GM08714 (cell line): Measurements from ENCODE around the gene NFKBIA.
"Not testable (repeated sequence)": the region's sequence is repeated elsewhere in the genome, so short reads cannot be mapped to it uniquely, and the experiment has no call there.

ENCODE experiments used
- H3K4me3 ChIP-seq: fragments of 200-500 bp; sonication (Bioruptor generic); 2 replicates; pipeline ENCODE4 v1.5.1; 2014; ENCODE audit warnings: mild to moderate bottlenecking, low read length, inconsistent platforms
- ZNF274 ChIP-seq: IDR thresholded peaks from 2 replicates; pipeline ENCODE4 v1.6.1; 2012; ENCODE audit warnings: mild to moderate bottlenecking, low read depth, low read length

NFKBIA gene

DNA sequence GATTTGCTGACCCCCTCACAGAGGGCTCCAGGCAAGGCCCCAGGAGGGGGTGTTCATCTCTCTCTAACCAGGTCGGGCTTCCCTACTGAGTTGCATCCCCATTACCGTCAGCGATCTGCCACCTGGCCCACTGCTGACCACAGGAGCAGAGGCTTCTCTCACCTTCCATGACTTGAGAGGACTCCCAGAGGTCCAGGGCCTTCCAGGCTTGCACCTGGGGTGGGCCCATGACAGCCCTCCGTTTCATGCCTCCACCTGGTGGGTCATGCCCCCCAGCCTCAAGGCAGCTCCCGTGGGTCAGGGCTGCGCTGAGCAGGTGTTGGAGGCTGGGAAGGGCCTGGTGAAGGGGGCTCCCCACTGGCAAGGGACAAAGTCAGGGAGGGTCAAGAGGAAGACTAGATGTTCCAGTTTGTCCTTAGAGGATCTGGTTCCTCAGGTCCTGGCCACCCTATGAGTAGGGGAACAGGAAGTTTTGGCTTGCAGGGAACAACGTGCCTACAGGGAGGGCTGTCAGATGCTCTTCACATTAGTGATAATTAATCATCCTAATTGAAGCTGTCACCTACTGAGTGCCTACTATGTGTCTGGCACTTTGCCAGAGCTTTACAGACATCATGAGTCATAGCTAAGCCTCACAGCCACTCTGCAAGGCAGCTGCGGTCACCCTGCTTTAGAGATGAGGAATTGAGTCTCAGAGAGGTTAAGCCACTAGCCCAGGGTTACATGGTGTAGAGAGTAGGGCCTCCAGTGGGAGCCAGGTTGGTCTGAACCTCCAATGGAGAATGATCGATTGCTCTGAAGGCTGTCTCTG is 13.8 kb downstream of the NFKBIA start:
- no peak overlapping the region for H3K4me3 ChIP-seq
- TF ChIP-seq ZNF274 = no peak

GRCh38 chr14:35389315-35389667 is 15.3 kb downstream of the NFKBIA start:
- no peak for TF ChIP-seq ZNF274

GRCh38 chr14:35388656-35389314 is 15.8 kb downstream of the NFKBIA start:
- no peak overlapping the region for H3K4me3 ChIP-seq

More at GRCh38 chr14:35389315-35389667, 15.3 kb downstream of the NFKBIA start:
- H3K4me3 ChIP-seq = no peak overlapping the region

DNA sequence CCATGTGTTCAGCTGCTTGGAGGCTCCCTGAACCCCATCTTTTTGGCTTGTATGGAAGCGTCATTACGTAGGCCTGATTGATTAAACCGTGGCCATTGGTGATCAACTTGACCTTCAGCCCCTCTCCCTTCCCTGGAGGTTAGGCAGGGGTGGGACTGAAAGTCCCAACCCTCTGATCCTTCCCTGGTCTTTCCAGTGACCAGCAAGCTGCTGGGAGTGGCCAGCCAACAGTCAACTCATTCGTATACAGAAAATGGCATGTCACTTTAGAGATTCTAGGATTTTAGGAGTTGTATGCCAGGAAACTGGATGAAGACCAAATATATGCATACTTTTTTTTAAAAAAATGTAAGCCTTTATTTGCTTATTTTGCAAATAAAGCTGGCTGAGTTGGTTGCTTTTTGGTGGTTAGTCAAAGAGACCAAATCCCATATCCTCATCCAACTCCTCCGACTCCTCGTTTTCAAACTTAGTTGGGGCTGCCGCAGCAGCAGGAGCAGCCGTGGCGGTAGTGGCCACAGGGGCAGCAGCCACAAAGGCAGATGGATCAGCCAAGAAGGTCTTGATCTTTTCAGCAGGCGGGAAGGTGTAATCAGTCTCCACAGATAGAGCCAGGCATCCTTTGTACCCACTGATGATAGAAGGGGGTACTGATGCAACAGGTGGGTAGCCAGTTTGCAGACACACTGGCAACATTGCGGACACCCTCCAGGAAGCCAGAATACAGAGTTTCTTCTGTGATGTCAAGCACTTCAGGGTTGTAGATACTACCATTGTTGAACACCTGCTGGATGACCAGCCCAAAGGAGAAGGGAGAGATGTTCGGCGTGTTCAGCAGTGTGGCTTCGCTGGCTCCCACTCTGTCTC is 16.6 kb downstream of the NFKBIA start:
- no peak overlapping the region for H3K4me3 ChIP-seq
- no peak for TF ChIP-seq ZNF274

More at GRCh38 chr14:35388656-35389314, 15.8 kb downstream of the NFKBIA start:
- no peak for TF ChIP-seq ZNF274

DNA sequence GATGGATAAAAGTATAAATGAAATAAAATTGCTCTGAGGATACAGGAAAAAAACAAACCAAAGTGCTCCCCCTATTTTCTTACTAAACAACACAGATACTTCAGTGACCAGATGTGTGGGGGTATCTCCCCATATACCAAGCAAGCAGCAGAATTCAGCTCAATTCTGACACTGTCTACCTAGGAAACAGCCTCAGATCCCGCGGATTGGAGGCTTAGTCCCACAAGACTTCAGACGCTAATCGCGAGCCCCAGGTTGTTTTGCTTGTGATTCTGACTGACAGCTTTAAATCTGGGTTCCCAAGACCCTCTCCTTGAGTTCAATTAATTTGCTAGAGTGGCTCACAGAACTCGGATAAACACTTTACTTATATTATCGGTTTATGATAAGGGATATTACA is 17.3 kb downstream of the NFKBIA start:
- H3K4me3 ChIP-seq = no peak overlapping the region
- no peak for TF ChIP-seq ZNF274

DNA sequence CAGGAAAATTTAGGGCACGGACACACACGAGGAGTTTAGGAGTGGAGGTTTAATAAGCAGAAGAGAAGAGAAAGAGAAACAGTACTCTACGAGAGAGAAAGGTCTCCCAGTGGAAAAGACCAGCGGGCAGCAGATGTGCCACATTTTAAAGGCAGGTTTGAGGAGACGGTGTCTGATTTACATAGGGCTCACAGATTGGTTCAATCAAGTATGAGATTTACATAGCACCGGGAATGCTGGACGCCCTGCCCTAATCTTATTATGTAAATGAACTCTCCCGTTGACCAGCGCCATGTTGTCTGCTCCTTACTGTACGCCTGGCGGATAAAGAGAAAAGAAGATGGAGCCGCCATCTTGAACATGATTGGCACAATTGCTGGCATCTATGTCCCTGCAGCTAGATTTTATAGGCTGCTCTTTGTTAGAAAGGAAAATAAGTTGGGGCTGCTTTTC is 17.9 kb downstream of the NFKBIA start:
- no peak overlapping the region for H3K4me3 ChIP-seq
- no peak for TF ChIP-seq ZNF274

DNA sequence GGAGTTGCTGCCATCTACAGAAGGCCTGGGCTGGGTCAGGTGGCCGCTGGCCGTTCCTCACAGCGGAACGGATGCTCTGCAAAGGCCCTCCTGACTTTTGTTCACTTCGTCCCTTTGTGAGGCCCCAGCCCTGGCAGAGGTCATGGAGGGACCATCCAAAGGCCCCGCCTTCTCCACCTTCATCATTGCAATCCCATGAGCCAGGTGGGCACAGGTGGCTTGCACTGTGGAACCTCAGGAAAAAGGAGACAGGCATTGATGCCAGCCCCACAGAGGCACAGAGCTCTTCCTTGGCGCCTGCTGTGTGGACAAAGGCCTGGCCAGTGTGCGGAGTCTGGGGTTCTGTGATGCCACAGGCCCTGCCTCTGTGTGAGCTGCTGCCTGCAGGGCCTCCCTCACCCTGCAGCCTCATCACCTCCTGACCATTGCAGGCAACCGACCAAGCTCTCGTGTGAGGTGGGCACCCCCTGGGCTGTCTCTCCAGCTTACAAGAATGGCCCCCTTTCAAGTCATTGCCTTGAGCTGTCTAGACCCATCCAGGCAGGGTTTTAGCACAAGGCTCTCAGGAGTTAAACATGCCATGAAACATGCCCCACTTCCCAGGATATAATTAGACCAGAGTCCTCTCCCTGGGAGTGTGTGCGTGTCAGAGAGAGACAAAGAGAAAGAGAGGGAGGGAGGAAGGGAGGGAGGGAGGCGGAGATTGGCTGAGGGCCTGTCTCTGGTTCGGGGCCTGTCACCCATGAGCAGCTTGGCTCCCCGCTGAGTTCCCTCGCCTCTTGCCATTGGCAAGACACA is 19.3 kb downstream of the NFKBIA start:
- no peak overlapping the region for H3K4me3 ChIP-seq

DNA sequence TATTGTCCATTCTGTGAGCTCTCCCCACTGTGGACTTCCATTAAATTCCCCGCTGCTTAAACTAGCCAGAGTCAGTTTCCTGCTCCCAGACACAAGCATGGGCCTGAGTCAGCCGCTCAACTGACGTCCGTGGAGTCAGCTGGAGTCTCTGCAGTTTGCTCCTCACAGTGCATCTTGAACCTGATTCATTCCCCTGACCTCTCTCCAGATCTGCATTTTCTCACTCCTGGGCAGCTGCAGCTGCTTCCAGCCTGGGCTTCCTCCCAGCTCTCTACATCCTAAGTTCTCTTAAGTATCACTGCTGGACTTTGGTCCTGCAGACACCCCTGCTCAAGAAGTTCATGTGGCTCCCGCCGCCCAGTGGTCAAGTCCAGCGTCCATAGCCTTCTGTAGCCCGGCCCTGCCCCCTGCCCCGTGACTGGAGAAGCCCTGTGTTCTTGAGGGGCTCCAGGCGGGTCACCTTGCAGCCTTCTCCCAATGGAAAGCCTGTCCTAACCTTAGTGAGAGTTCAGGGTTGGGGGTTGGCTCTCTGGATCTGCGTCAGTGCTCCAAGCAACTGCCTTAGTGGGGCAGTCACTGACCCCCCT is 20.0 kb downstream of the NFKBIA start:
- no peak for TF ChIP-seq ZNF274

More for the DNA sequence above, 19.3 kb downstream of the NFKBIA start:
- no peak for TF ChIP-seq ZNF274

DNA sequence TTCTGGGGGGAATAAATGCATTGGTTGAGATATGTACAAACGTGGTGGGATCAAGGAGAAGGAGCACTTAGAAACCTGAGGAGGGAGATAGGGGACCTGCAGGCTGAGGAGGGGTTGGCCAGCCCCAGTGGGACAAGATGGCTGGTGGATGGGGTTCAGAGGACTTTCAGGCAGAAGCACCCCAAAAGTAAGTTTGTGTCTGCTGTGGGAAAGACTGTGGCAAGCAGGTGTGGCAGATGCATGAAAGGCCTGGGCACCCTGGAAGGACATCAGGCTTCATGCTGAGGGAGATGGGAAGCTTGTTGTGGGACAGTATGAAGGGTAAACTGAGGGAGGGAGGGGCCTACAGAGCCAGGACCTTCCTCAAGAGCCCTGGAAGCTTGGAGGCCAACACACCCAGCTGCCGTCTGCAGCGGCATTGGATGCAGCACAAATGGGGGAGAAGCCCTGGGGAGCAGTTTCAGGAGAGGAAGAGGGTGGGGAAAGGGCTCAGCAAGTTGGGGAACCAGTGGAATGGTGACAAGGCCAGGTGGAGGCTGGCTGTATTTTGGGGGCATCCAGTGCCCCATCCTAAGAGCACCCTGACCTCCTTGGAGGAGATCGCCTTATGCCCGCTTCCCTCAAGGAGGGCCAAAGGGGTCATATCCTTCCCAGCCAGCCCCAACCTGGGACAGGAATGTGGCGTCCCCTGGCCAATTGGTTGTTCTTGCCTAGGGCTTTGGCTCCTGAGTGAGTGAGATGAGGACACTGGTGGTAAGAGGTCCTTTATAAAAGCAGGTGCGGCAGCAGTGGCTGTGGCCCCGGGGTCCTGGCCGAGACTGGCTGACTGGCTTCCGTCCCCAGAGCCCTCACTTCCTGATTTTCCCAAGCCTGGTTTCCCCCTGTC is 20.7 kb downstream of the NFKBIA start:
- TF ChIP-seq ZNF274 = no peak
- no peak overlapping the region for H3K4me3 ChIP-seq

More for the DNA sequence above, 20.0 kb downstream of the NFKBIA start:
- H3K4me3 ChIP-seq = no peak overlapping the region

DNA sequence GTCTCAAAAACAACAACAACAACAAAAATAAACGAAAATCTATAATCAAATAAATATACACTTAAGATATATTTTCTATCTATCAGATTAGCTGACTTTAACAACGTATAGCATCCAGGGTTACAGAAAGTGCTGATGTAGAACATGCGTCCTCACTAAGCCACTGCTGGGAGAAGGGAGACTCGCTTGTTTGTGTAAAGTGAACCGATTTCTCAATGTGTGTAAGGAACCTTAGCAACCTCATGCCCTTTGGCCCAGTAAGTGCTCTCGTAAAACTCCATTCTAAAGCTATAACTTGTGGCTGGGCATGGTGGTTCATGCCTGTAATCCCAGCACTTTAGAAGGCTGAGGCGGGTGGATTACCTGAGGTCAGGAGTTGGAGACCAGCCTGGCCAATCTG is 23.8 kb downstream of the NFKBIA start:
- no peak overlapping the region for H3K4me3 ChIP-seq
- TF ChIP-seq ZNF274 = no peak

- H3K4me3 ChIP-seq = not testable (repeated sequence)
Measured at GRCh38 chr14:35379234-35379933, 25.2 kb downstream of the NFKBIA start.

GRCh38 chr14:35378425-35379233 is 25.9 kb downstream of the NFKBIA start:
- H3K4me3 ChIP-seq = no peak overlapping the region
- TF ChIP-seq ZNF274 = no peak
